Measurements from ENCODE around the gene PLD5.
"Not testable (repeated sequence)": the region's sequence is repeated elsewhere in the genome, so short reads cannot be mapped to it uniquely, and the experiment has no call there.

The PLD5 gene

GRCh38 chr1:242264419-242264818 lies 260.1 kb downstream of the PLD5 start:
- not testable (repeated sequence) for DNase-seq

GRCh38 chr1:242245255-242245654 lies 279.2 kb downstream of the PLD5 start:
- no peak for DNase-seq

- no peak for DNase-seq
These were observed 281.0 kb downstream of the PLD5 start for GRCh38 chr1:242243472-242243871.

GRCh38 chr1:242242983-242243382 lies 281.5 kb downstream of the PLD5 start:
- no peak for DNase-seq

- DNase-seq = no peak
These were observed 282.6 kb downstream of the PLD5 start for GRCh38 chr1:242241936-242242335.

- DNase-seq = no peak
These were observed 283.8 kb downstream of the PLD5 start for GRCh38 chr1:242240691-242241090.

GRCh38 chr1:242240077-242240476 lies 284.4 kb downstream of the PLD5 start:
- no peak for DNase-seq

- DNase-seq = no peak
These were observed 285.1 kb downstream of the PLD5 start for GRCh38 chr1:242239398-242239797.

- DNase-seq = no peak
These were observed 287.4 kb downstream of the PLD5 start for GRCh38 chr1:242237051-242237450.

GRCh38 chr1:242228991-242229390 lies 295.5 kb downstream of the PLD5 start:
- DNase-seq = no peak

- DNase-seq = no peak
These were observed 298.5 kb downstream of the PLD5 start for GRCh38 chr1:242225767-242226573.

GRCh38 chr1:242224878-242225766 lies 299.4 kb downstream of the PLD5 start:
- not testable (repeated sequence) for DNase-seq

- no peak for DNase-seq
These were observed 300.0 kb downstream of the PLD5 start for GRCh38 chr1:242224461-242224860.

GRCh38 chr1:242219905-242220304 lies 304.6 kb downstream of the PLD5 start:
- no peak for DNase-seq

GRCh38 chr1:242219298-242219901 lies 305.1 kb downstream of the PLD5 start:
- DNase-seq = no peak

GRCh38 chr1:242216368-242216767 lies 308.1 kb downstream of the PLD5 start:
- no peak for DNase-seq

GRCh38 chr1:242214455-242214854 lies 310.0 kb downstream of the PLD5 start:
- DNase-seq = not testable (repeated sequence)

- not testable (repeated sequence) for DNase-seq
These were observed 311.5 kb downstream of the PLD5 start for GRCh38 chr1:242212961-242213360.

GRCh38 chr1:242212401-242212800 lies 312.1 kb downstream of the PLD5 start:
- DNase-seq = no peak

GRCh38 chr1:242211254-242212022 lies 313.1 kb downstream of the PLD5 start:
- DNase-seq = no peak

- DNase-seq = not testable (repeated sequence)
These were observed 314.2 kb downstream of the PLD5 start for GRCh38 chr1:242210316-242210715.

GRCh38 chr1:242209063-242209462 lies 315.4 kb downstream of the PLD5 start:
- no peak for DNase-seq

- DNase-seq = no peak
These were observed 316.5 kb downstream of the PLD5 start for GRCh38 chr1:242208021-242208420.

Measured in NCI-H2029 treated with DMSO at 0.1 percent for 48 hours (cell line).